GM11168 (cell line): ENCODE measurements around the gene AREL1.
"Not testable (repeated sequence)": the region's sequence is repeated elsewhere in the genome, so short reads cannot be mapped to it uniquely, and the experiment has no call there.

ENCODE experiments used
- in situ Hi-C: fragments of 300-500 bp; cut with MboI; formaldehyde crosslinking; loops from one replicate; pipeline ENCODE4 v1.12.0; 2022; ENCODE audit warnings: low sequenced_read_pairs; ENCODE audit not compliant: unreplicated experiment

The AREL1 gene, protein sequence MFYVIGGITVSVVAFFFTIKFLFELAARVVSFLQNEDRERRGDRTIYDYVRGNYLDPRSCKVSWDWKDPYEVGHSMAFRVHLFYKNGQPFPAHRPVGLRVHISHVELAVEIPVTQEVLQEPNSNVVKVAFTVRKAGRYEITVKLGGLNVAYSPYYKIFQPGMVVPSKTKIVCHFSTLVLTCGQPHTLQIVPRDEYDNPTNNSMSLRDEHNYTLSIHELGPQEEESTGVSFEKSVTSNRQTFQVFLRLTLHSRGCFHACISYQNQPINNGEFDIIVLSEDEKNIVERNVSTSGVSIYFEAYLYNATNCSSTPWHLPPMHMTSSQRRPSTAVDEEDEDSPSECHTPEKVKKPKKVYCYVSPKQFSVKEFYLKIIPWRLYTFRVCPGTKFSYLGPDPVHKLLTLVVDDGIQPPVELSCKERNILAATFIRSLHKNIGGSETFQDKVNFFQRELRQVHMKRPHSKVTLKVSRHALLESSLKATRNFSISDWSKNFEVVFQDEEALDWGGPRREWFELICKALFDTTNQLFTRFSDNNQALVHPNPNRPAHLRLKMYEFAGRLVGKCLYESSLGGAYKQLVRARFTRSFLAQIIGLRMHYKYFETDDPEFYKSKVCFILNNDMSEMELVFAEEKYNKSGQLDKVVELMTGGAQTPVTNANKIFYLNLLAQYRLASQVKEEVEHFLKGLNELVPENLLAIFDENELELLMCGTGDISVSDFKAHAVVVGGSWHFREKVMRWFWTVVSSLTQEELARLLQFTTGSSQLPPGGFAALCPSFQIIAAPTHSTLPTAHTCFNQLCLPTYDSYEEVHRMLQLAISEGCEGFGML

DNA sequence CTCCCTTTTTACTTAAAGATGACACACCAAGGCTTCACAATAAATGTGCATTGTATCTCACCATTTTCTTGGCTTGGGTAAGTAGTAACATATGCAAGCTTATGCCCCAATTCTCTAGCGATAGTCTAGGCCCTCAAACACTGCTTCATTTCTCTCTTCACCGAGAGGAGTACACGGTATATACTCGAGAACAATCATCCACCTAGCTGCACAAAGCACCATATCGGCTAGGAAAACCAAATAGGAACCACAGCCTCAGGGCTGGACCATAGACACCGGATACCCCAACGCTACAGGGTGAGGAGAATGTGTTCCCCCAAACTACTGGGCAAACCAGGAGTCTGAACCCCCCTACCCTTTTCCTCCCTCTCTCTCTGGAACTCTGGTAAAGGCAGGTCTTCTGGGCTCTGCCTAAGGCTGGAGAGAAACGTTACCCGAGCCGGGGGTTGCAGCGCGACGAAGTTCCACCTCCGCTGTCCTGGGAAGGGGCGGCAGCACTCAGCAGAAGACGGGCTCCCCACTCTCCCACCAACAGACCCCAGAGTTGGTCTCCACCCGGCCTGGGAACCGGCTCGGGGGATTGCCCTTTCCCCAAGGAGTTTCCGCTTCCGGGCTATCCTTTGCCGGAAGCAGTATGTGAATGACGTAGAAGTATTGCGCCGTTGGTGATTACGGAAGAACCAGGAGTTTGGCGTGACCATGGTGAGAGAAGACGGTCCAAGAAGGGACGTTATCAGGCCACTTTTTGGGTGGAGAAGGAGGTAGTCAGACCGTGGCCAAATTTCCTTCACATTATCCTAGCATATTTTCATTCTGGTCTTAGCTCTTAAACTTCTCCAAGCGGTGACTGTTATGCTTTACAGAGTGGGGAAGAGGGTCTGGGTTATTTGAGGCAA is at the start of gene AREL1, which contains the start of gene FCF1:
TSS of gene AREL1 (minus strand) at position 582 of the 896 bp plus-strand sequence. CDS start 27,465 bp downstream, outside the sequence.
TSS of gene FCF1 (plus strand) at position 646 of the 896 bp plus-strand sequence. CDS start at position 700, 54 bp downstream.
- in situ Hi-C loops: no loop called here

DNA sequence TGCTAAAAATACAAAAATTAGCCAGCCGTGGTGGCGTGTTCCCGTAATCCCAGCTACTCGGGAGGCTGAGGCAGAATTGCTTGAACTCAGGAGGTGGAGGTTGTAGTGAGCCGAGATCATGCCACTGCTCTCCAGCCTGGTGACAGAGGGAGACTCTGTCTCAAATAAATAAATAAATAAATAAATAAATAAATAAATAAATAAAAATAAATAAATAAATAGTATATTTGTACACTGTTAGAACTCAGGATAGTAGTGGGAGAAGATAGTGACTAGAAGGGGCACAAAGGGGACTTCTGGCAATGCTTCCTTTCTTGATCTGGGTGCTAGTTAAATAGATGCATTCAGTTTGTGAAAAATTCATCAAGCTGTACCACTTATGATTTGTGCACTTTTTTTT is 45.6 kb upstream of the AREL1 start:
- in situ Hi-C loops: not testable (repeated sequence)

DNA sequence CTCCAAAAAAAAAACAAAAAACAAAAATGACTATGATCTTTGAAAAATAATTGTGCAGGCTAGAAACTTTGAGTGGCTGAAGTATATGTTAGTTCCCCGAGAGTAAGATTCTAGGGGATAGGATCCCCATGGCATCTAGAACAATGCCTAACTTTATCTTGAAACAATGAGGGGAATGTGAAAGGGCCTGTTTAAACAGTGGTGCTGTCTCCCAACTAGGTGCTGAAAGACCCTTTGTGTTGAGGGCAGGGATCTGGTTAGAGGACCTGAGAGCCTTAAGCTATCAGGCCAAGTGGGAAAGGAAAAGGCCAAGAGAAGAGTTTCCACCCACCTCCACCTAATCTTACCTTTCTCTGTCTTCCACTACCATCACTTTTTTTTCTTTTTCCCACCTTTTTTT is 43.4 kb upstream of the AREL1 start:
- in situ Hi-C loops: no loop called here

DNA sequence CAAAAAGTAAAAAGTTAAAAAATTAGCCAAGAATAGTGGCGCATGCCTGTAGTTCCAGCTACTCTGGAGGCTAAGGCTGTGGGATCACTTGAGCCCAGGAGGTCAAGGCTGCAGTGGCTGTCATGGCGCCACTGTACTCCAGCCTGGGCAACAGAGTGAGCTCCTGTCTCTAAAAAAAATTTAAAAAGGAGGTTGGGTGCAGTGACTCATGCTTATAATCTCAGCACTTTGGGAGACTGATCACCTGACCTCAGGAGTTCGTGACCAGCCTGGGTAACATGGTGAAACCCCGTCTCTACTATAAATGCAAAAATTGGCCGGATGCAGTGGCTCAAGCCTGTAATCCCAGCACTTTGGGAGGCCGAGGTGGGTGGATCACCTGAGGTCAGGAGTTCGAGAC is 42.0 kb upstream of the AREL1 start:
- in situ Hi-C loops: no loop called here

DNA sequence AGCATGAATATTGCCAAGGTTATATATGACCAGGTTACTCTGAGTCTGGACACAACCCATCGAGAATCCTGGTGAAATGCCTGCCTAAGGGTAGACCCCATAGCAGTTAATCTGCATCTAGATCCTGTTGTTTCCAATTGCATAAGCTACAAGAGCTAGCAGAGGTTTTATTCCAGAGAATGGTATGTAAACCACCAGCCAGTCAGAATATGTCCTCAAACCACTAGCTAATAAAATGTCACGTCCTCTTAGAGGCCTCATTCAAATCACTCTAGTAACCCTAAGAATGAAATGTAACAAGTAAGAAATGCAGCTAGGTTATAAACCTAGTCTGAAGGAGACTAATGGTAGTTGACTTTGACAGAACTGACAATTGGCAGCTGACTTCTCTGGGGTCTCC is 41.3 kb upstream of the AREL1 start:
- in situ Hi-C loops: no loop called here

DNA sequence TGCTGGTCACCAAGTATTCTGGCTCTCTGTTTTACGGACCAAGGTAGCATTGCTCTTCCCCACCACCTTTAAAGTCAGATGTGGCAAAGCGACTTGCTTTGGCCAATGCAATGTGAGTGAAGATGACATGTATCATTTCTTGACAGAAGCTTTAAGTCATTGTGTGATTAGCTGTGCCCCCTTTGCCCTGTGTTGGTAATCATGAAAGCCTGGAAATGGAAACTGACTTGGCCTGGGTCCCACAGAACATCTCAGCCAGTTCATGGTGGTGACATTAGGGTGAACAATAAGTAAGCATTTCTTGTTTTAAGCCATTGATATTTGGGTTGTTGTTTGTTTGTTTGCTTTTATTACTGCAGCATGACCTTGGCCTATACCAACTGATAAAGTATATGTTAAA is 34.4 kb upstream of the AREL1 start:
- in situ Hi-C loops: no loop called here

DNA sequence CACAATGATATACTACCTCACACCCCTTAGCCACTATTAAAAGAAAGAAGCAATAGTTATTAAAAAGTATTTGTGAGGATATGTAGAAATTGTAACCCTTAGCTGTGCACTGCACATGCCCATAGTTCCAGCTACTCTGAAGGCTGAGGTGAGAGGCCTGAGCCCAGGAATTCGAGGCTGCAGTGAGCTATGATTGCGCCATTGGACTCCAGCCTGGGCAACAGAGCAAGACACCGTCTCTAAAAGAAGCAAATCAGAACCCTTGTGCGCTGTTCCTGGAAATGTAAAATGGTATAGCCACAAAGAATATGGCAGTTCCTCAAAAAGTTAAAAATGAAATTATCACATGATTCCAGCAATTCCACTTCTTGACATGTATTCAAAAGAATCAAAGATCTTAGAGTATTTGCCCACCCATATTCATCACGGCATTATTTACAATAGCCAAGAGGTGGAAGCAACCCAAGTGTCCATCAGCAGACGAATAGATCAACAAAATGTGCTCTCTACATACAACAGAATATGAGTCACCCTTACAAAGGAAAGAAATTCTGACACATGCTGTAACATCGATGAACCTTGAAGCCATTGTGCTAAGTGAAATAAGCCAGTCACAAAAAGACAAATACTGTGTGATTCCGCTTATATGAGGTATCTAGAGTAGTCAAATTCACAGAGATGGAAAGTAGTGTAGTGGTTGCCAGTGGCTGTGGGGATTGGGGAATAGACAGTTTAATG is 26.6 kb upstream of the AREL1 start:
- in situ Hi-C loops: no loop called here

DNA sequence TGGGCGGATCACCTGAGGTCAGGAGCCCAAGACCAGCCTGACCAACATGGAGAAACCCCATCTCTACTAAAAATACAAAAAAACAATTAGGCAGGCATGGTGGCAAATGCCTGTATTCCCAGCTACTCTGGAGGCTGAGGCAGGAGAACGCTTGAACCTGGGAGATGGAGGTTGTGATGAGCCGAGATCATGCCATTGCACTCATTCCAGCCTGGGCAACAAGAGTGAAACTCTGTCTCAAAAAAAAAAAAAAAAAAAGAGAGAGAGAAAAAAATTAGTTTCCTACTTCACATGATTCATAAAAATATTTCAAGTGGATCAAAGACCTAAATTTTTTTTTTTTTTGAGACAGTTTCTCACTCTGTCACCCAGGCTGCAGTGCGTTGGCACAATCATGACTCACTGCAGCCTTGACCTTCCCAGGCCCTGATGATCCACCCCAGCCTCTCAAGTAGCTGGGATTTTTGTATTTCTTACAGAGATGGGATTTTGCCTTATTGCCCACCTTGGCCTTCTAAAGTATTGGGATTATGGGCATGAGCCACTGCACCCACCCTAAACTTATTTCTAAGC is 25.0 kb upstream of the AREL1 start:
- in situ Hi-C loops: no loop called here

DNA sequence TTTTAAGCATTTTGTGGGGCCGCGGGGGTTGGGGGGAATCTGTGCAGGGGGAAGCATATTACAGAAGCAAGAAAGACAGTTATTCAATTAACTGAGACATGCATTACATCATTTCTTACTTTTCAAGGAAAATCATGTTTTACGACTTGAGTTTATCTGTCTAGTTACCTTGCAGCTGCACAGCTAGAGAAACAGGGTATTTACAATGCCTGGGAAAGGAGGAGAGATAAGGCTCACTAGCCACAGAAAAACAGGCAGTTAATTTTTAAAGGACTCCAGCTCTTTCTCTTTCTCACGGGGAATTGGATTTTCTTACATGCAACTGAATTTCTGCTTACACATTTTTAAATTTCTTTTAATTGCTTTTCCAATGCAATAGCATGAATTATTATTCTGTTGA is 22.2 kb upstream of the AREL1 start:
- in situ Hi-C loops: no loop called here

DNA sequence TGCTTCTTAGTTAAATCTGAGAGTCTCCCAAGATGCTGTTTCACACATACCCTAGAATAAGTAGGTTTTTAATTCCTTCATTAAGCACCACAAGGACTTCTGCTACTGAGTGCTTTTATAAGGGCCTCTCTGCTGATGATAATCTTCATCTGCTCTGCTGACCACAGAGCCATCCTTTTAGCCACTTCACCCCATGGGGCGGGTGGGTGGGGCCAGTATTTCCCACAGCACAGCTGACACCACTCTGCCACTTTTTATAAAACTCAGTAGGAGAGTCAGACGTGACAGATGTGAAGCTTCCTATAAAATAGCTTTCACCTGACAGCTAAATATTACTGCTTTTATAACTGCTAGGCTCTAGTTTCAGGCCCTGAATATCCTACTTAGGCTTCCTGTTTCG is 20.3 kb upstream of the AREL1 start:
- in situ Hi-C loops: no loop called here

DNA sequence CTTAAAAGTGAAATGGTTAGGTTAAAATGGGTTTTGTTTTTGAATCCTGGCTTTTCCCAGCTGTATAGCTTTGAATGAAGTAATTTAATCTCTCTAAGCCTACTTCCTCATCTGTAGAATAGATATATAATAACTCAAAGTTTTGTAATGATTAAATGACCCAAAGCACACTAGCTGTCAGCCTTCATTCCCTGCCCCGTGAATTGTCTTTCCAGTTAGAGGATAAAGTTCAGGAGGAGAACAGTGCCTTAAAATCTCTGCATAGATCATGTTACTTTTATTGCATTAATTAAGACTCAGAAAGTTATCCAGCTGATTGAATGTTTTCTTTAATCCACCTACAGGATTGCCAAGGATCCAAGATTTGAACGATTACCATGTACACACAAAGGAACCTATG is 19.5 kb upstream of the AREL1 start:
- in situ Hi-C loops: no loop called here

DNA sequence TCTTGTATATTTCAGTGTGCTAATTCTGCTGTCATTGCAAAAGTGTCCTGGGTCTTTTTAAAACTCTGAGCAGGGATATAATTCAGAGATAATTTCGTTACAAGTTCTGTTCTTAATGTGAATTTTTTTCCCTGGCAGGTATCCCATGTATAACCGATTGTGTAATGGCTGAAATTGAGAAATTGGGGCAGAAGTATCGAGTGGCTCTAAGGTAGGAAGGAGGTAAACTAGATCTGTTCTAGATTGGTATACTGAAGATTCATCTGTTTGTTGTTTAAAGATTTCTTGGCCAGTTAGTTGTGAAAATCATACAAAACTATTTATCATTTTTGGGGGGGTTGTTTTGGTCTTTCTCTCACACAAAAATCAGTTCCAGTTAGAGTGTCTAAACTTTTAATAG is 10.3 kb upstream of the AREL1 start:
- in situ Hi-C loops: no loop called here

DNA sequence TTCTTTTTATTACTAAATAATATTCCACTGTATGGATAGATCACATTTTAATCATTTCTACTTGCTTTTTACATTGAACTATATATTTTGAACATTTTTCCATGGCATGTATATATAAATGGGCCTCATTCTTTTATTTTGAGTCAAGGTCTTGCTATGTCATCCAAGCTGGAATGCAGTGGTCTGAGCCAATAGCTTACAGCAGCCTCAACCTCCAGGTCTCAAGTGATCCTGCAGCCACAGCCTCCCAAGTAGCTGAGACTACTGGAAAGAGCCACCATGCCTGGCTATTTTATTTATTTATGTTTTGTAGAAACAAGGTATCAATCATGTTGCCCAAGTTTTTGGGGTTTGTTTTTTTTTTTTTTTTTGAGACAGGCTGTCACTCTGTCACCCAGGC is 7.6 kb upstream of the AREL1 start:
- in situ Hi-C loops: no loop called here

DNA sequence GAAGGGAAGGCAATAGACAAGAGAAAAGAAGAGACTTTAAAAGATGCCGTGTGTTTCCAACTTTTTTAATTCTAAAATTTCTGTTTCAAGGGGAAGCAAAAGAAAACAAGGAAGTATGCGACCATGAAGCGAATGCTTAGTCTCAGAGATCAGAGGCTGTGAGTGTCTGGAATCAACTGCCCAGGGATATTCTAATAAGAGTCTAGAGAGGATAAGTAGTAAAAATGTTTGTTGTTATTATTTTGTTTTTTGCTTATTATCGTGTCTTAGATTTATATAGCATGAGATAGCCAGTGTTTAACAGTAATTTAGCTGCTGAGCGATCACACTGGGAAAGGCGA is 485 bp upstream of the AREL1 start:
- in situ Hi-C loops: no loop called here

DNA sequence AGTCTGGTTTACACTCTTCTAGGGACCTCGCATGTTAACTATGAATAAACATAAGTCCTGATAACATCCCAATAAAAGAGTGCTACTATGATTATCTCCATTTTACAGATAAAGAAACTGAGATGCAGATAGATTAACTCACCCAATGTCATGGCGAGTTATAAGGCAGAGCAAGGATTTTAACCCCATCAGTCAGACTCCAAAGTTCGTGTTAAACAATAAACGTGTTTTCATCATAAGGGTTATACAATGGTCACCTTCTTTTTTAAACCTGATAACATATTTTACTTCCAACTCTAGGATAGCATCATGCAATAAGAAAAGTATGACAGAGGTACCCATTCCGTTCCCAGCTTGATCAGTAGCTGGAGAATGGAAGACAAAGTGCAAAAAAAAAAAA is 1.2 kb downstream of the AREL1 start:
- in situ Hi-C loops: no loop called here

DNA sequence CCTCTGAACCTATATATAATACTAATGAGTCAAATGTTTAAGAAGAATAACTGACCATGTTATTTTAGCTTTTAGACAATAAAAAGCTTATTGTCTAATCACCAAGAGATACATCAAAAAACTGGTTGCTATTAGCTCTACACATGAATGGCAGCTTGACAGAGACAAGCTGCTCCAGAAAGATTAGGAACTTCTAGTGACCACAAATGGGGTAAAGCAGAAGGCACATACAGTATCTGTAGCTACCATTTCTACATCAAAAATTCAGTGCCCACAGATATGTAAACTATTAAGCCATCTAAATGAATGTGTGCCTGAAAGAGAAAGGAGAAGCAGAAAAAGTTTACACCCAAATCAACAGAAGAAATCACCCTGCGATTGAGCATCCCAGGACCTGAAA is 2.4 kb downstream of the AREL1 start:
- in situ Hi-C loops: no loop called here

DNA sequence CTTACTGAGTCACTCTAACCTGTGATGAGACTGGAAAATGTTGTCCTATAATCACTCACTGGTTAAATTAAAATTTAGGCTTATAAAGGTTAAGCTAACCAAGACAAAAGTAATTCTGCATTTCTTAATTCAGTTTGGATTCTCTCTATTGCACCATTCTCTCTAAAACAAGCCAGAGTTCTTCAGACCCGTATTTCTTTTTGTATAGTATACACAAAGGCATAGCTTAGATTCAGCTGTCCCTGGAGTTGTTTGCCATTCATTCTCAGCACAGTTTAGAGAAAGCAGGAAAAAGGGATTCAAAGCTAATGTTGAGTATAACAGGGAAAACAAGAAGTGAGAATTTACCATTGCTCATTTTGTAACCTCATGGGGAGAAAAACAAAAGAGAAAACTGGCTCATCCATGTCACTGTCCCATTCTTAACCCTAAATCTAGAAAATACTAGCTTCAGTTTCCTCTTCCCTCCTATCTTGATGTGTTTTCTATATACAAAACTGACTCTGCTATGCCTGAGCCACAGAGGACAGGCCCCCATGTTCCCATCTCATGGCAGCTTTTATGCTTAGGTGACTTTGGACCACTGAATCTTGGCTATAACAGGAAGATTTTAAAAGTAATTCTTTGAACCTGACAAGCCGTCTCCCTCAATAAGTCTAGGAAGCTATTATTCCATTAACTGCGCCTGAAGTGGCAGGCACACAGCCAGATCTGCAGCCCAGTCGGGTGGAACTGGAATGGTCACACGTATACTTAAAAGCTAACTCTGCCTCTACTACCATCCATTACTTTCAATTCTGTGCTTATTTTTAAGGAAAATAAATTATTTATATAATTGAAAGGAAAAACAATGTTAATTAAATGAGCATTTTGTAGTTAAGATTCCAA is 7.0 kb downstream of the AREL1 start:
- in situ Hi-C loops: no loop called here

DNA sequence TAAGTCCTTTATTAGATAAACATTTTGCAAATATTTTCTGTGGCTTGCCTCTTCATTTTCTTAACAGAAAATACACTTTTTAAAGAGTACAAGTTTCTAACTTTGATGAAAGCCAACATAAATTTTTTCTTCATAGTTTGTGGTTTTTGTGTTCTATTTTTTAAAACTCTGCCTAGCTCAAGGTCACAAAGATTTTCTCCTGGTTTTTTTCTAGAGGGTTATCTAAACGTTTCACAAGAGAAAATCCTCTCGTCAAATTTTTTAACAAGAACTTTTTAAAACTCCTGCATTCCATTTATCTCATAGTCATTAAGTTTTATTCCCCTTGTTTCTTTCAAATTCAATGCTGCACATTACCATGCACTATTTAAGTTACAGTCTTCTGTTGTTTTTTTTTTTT is 8.2 kb downstream of the AREL1 start:
- in situ Hi-C loops: no loop called here

DNA sequence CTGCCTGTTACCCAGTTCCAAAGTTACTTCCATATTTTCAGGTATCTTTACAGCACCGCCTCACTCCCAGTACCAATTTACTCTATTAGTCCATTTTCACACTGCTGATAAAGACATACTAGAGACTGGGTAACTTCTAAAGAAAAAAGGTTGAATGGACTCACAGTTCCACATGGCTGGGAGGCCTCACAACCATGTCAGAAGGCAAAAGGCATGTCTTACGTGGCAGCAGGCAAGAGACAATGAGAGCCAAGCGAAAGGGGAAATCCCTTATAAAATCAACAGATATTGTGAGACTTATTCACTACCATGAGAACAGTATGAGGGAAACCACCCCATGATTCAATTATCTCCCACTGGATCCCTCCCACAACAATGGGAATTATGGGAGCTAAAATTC is 9.8 kb downstream of the AREL1 start:
- in situ Hi-C loops: no loop called here
